Panc1 (cell line): ENCODE results near the gene OSBPL5. TPM values are rescaled to one million over a fixed set of nuclear protein-coding genes. Genes with fewer than 3 reads are reported as not detected.

Experiments used
- ATAC-seq: fragments of 200-7000 bp; cut with Tn5 transposase; 2 replicates; pipeline ENCODE4 v1.9.1; 2020; ENCODE audit warnings: mild to moderate bottlenecking, moderate library complexity
- BruUV-seq: library from RNA; stranded (reverse); fragments of 400-500 nt; replicated peaks from 2 replicates; lab custom pipeline; 2021; lab: Mats Ljungman, UMichigan
- CTCF ChIA-PET: fragments of 300-600 bp; sonication (Branson Sonifier 250); formaldehyde crosslinking; loops from one replicate; lab custom pipeline; 2022; ENCODE audit warnings: antibody characterized with exemption; lab: Charles Lee
- POLR2A ChIA-PET: fragments of 300-600 bp; sonication (Branson Sonifier 250); formaldehyde crosslinking; loops from one replicate; lab custom pipeline; 2022; ENCODE audit warnings: antibody characterized with exemption; lab: Charles Lee
- DNase-seq: peaks from one replicate; pipeline ENCODE4 v3.0.0-alpha.2; 2010; ENCODE audit warnings: low read depth, low spot score
- H3K27ac ChIP-seq: 2 replicates; pipeline ENCODE4 v1.5.1; 2011; ENCODE audit warnings: mild to moderate bottlenecking, low read length, inconsistent platforms
- H3K27me3 ChIP-seq: fragments of 200-500 bp; sonication (Bioruptor generic); 2 replicates; pipeline ENCODE4 v1.6.0; 2014; ENCODE audit warnings: low read length, inconsistent platforms; ENCODE audit not compliant: control insufficient read depth, insufficient read depth
- H3K36me3 ChIP-seq: fragments of 200-500 bp; sonication (Bioruptor generic); 2 replicates; pipeline ENCODE4 v1.5.1; 2014; ENCODE audit warnings: inconsistent platforms, mild to moderate bottlenecking, low read length, moderate library complexity; ENCODE audit not compliant: control insufficient read depth, insufficient read depth
- H3K4me1 ChIP-seq: 2 replicates; pipeline ENCODE4 v1.5.1; 2011; ENCODE audit warnings: inconsistent platforms, mild to moderate bottlenecking, low read length, moderate library complexity; ENCODE audit not compliant: control insufficient read depth, insufficient read depth
- H3K4me3 ChIP-seq, 2 experiments: 2 replicates each; pipeline ENCODE4 v1.5.1; 2011 to 2012; ENCODE audit warnings: low read depth in 2 of 2, low read length in 2 of 2, mild to moderate bottlenecking in 2 of 2, inconsistent platforms in 1 of 2, moderate library complexity in 1 of 2
- H3K9me3 ChIP-seq: fragments of 200-500 bp; sonication (Bioruptor generic); 2 replicates; pipeline ENCODE4 v1.5.1; 2014; ENCODE audit warnings: low read depth, mild to moderate bottlenecking, inconsistent platforms, low read length, moderate library complexity; ENCODE audit not compliant: control insufficient read depth, insufficient read depth
- POLR2AphosphoS5 ChIP-seq: IDR thresholded peaks from 2 replicates; pipeline ENCODE4 v1.6.1; 2012; ENCODE audit warnings: mild to moderate bottlenecking, low read depth, low read length, moderate library complexity
- SIN3A ChIP-seq: IDR thresholded peaks from 2 replicates; pipeline ENCODE4 v1.6.1; 2012; ENCODE audit warnings: low read depth, mild to moderate bottlenecking, low read length, moderate library complexity, borderline replicate concordance; ENCODE audit not compliant: insufficient read depth
- TCF7L2 ChIP-seq: IDR thresholded peaks from 2 replicates; pipeline ENCODE4 v1.6.1; 2011; ENCODE audit warnings: mild to moderate bottlenecking, low read depth, low read length, inconsistent platforms
- in situ Hi-C: cut with HindIII; loops from 2 replicates; pipeline ENCODE4 v1.10.0; 2016; ENCODE audit warnings: low sequenced_read_pairs, low pct_unique_long_range_greater_than_20kb
- intact Hi-C: fragments of 100-400 bp; cut with micrococcal nuclease; formaldehyde crosslinking; loops from one replicate; pipeline ENCODE4 v1.10.0; 2022; ENCODE audit not compliant: unreplicated experiment
- total RNA-seq: library from RNA; stranded (reverse); gene quantifications from one replicate; pipeline ENCODE4 v1.2.1, GENCODE V29; 2021; ENCODE audit not compliant: unreplicated experiment
- TF ChIP-seq, protein P1 (sequence below): fragments of 450-650 bp; IDR thresholded peaks from 2 replicates; pipeline ENCODE4 v1.5.1; 2017; ENCODE audit warnings: mild to moderate bottlenecking
- TF ChIP-seq, protein P2 (sequence below), 2 experiments: IDR thresholded peaks; 2 replicates each; pipeline ENCODE4 v1.6.1; 2011 to 2012; ENCODE audit warnings: low read depth in 2 of 2, control low read depth in 1 of 2, low read length in 1 of 2, mild to moderate bottlenecking in 1 of 2, moderate library complexity in 1 of 2; ENCODE audit not compliant: insufficient read depth in 1 of 2

Gene OSBPL5
- total RNA-seq, 1 experiment from 2014 or later = 20.2 TPM

DNA sequence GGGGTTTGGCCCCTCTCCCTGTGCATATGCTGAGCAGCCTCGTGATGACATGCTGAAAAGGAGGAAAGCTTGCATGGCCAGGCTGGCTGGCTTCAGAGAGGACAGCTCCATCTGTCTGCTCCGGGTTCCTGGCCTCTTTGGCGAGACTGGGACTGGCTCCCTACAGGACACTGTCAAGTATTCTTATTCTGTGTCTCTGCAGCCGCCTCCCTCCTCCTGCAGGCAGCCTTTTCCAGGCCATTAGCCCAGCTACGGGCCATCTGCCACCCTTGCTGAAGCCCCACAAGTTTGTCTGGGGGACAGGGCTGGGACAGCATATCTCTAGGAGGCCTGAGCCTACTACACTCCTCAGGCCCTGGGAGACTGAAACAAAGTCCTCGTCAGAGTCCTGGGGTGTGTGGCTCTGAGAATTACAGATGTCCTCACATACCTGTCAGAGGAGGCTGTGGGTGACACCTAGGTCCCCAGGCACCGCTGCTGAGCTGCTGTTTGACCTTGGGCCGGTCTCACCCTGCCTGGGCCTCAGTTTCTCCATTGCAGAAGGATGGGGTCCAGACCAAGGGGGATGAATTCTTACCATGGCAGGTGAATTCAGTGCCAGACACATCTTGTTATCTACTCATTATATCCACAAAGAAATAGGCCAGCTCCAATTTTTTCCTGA, 42.5 kb upstream of the OSBPL5 start:
- no peaks in the 10 kb centered on the region for H3K9me3 ChIP-seq
- POLR2A ChIA-PET = no interaction called here
- intact Hi-C loops (no loop called here), in situ Hi-C loops (no loop called here)
- no peak for DNase-seq
- H3K27me3 ChIP-seq = peaks cover 8% of the 10 kb centered on the region
- H3K4me3 ChIP-seq = no peak overlapping the region
- CTCF ChIA-PET = no interaction called here
- TF ChIP-seq SIN3A (no peak), TCF7L2 (no peak), POLR2AphosphoS5 (no peak)
- TF ChIP-seq, protein P1, sequence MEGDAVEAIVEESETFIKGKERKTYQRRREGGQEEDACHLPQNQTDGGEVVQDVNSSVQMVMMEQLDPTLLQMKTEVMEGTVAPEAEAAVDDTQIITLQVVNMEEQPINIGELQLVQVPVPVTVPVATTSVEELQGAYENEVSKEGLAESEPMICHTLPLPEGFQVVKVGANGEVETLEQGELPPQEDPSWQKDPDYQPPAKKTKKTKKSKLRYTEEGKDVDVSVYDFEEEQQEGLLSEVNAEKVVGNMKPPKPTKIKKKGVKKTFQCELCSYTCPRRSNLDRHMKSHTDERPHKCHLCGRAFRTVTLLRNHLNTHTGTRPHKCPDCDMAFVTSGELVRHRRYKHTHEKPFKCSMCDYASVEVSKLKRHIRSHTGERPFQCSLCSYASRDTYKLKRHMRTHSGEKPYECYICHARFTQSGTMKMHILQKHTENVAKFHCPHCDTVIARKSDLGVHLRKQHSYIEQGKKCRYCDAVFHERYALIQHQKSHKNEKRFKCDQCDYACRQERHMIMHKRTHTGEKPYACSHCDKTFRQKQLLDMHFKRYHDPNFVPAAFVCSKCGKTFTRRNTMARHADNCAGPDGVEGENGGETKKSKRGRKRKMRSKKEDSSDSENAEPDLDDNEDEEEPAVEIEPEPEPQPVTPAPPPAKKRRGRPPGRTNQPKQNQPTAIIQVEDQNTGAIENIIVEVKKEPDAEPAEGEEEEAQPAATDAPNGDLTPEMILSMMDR = no peak
- TF ChIP-seq, protein P2, sequence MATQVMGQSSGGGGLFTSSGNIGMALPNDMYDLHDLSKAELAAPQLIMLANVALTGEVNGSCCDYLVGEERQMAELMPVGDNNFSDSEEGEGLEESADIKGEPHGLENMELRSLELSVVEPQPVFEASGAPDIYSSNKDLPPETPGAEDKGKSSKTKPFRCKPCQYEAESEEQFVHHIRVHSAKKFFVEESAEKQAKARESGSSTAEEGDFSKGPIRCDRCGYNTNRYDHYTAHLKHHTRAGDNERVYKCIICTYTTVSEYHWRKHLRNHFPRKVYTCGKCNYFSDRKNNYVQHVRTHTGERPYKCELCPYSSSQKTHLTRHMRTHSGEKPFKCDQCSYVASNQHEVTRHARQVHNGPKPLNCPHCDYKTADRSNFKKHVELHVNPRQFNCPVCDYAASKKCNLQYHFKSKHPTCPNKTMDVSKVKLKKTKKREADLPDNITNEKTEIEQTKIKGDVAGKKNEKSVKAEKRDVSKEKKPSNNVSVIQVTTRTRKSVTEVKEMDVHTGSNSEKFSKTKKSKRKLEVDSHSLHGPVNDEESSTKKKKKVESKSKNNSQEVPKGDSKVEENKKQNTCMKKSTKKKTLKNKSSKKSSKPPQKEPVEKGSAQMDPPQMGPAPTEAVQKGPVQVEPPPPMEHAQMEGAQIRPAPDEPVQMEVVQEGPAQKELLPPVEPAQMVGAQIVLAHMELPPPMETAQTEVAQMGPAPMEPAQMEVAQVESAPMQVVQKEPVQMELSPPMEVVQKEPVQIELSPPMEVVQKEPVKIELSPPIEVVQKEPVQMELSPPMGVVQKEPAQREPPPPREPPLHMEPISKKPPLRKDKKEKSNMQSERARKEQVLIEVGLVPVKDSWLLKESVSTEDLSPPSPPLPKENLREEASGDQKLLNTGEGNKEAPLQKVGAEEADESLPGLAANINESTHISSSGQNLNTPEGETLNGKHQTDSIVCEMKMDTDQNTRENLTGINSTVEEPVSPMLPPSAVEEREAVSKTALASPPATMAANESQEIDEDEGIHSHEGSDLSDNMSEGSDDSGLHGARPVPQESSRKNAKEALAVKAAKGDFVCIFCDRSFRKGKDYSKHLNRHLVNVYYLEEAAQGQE (IDR thresholded peaks at IDR 0.05; ENCODE audit: insufficient read depth in 1 of 2, low read depth in 2 of 2, low read length in 1 of 2) = no peak
- H3K27ac ChIP-seq = no peak overlapping the region
- no peaks in the 10 kb centered on the region for H3K36me3 ChIP-seq
- ATAC-seq = no peak
- H3K4me1 ChIP-seq = no peaks in the 10 kb centered on the region; the same call in 1 of the 2 replicates
- no TSS peak for BruUV-seq

DNA sequence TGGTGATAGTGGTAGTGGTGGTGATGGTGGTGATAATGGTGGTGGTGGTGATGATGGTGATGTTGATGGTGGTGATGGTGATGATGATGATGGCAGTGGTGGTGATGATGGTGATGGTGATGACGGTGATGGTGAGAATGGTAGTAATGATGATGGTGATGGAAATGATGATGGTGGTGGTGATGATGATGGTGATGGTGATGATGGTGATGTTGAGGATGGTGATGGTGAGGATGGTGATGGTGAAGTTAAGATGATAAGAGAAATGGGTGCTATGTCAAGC, 41.8 kb upstream of the OSBPL5 start:
- intact Hi-C loops = no loop called here
- H3K4me3 ChIP-seq = no peak overlapping the region
- no peaks in the 10 kb centered on the region for H3K36me3 ChIP-seq
- ATAC-seq = no peak
- POLR2A ChIA-PET = no interaction called here
- DNase-seq = no peak
- CTCF ChIA-PET = no interaction called here
- no peaks in the 10 kb centered on the region; the same call in 1 of the 2 replicates for H3K4me1 ChIP-seq
- peaks cover 9% of the 10 kb centered on the region for H3K27me3 ChIP-seq
- in situ Hi-C loops = no loop called here
- BruUV-seq = no TSS peak
- no peak overlapping the region for H3K27ac ChIP-seq
- no peaks in the 10 kb centered on the region for H3K9me3 ChIP-seq
- TF ChIP-seq, protein P1 = no peak
- TF ChIP-seq, protein P2 (IDR thresholded peaks at IDR 0.05; ENCODE audit: insufficient read depth in 1 of 2, low read depth in 2 of 2, low read length in 1 of 2) = no peak
- TF ChIP-seq POLR2AphosphoS5 = no peak
- no peak for TF ChIP-seq SIN3A
- TF ChIP-seq TCF7L2 = no peak
